VCaP (cell line): ENCODE data around the gene PTPRN2.

Experiments
- H3K27ac ChIP-seq: fragments of 450-650 bp; 2 replicates; pipeline ENCODE4 v1.5.1; 2017
- TF ChIP-seq, protein P1 (sequence below): fragments of 450-650 bp; conservative IDR thresholded peaks from 2 replicates; pipeline ENCODE4 v1.5.1; 2017; ENCODE audit warnings: mild to moderate bottlenecking, moderate library complexity

PTPRN2 gene

DNA sequence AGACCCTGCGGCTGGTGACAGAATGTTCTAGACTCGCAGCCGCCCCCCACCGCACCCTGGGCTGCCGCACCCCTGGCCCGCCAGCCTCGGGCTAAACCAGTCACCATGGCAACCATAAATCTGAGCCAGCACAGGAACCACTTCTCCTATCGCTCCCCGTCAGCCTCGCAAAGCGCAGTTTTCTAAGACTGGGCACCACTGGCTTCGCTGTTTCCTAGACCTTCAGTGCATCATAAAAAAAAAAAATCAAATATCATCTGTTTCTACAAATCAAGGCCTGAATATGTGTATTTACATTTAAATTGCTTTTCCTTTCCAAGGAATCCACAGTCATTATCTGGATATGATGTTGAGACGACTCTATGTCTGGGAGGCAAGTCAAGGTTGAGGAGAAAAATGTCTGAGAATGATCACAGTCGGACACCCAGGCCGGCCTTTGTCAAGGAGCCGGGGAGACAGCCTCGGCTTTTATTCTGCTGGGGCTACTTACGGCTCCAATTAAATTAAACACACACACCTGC is 99.9 kb downstream of the PTPRN2 start:
- TF ChIP-seq, protein P1, sequence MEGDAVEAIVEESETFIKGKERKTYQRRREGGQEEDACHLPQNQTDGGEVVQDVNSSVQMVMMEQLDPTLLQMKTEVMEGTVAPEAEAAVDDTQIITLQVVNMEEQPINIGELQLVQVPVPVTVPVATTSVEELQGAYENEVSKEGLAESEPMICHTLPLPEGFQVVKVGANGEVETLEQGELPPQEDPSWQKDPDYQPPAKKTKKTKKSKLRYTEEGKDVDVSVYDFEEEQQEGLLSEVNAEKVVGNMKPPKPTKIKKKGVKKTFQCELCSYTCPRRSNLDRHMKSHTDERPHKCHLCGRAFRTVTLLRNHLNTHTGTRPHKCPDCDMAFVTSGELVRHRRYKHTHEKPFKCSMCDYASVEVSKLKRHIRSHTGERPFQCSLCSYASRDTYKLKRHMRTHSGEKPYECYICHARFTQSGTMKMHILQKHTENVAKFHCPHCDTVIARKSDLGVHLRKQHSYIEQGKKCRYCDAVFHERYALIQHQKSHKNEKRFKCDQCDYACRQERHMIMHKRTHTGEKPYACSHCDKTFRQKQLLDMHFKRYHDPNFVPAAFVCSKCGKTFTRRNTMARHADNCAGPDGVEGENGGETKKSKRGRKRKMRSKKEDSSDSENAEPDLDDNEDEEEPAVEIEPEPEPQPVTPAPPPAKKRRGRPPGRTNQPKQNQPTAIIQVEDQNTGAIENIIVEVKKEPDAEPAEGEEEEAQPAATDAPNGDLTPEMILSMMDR = no peak

DNA sequence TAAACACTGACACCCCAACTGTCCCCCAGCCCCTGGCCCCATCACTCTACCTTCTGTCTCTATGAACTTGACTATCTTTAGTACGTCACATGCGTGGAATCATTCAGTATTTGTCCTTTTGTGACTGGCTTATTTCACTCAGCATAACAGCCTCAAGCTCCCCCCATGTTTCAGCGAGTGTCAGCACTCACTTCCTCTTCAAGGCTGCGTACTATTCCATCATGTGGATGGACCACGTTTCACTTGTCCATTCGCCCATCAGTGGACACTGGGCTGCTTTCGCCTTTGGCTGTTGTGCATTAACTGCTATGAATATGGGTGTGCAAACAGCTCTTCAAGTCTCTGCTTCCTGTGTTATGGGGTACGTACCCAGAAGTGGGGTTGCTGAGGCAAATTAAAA is 100.7 kb downstream of the PTPRN2 start:
- TF ChIP-seq, protein P1 = no peak
- no peak overlapping the region for H3K27ac ChIP-seq

More for the DNA sequence above, 99.9 kb downstream of the PTPRN2 start:
- H3K27ac ChIP-seq = no peak overlapping the region

DNA sequence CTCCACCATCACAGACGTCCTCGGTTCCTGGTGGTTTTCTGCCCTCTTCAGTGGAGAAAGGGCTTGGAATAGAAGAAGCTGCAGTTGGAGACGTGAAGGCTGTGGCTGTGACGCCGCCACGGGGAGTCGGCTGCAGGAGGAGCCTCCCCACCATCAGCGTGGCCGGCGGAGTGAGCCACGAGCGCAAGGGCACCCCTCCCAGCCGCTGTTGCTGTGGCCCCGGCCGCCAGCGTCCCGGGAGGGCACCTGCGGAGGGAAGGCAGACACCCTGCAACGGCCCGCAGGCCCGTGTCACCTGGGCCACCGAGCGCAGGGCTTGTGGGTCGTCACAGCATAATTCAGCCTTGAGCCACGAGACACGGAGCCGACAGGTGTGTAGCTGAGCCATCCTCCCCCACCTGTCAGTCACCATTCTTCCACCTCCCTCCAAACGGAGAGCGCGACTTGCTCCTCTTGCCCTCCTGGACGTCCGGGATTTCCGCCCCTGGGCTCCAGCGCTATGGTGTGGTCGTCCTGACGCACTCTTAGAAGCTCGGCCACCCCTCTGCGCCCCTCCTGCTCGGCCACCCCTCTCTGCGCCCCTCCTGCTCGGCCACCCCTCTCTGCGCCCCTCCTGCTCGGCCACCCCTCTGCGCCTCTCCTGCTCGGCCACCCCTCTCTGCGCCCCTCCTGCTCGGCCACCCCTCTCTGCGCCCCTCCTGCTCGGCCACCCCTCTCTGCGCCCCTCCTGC is 102.7 kb downstream of the PTPRN2 start:
- H3K27ac ChIP-seq = no peak overlapping the region
- TF ChIP-seq, protein P1 = no peak

DNA sequence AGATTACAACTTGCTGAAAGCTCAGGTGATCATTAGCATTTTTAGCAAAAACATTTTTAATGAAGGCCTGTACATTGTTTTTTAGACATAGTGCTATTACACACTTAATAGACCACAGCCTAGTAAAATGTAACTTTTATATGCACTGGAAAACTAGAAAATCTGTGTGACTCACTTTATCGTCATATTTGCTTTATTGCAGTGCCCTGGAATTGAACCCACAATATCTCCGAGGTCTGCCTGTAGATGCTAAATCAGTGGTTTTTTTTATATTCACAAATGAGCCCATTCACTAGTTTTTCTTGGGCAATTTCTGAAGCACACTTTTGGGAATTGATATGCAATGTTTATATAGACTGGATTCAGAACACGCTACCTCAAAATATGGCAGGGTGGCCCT is 105.1 kb downstream of the PTPRN2 start:
- H3K27ac ChIP-seq = no peak overlapping the region
- TF ChIP-seq, protein P1 = no peak

DNA sequence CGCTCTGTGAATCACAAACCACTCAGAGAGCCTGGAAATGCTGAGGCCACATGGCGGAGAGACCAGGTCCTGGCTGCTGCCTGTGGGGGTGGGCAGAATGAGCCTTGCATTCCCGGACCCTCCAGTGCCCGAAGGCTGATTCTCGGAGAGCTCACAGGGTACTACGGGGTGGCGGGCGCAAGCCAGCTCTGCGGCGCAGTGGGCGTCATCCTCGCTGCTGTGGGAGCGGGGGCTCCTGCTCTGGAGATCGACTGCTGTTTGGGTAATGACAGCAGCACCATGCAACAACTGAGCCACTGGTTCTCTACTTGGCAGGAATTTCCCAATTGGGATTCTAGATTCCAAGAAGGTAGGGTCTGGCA is 108.0 kb downstream of the PTPRN2 start:
- no peak overlapping the region for H3K27ac ChIP-seq
- TF ChIP-seq, protein P1 = no peak

DNA sequence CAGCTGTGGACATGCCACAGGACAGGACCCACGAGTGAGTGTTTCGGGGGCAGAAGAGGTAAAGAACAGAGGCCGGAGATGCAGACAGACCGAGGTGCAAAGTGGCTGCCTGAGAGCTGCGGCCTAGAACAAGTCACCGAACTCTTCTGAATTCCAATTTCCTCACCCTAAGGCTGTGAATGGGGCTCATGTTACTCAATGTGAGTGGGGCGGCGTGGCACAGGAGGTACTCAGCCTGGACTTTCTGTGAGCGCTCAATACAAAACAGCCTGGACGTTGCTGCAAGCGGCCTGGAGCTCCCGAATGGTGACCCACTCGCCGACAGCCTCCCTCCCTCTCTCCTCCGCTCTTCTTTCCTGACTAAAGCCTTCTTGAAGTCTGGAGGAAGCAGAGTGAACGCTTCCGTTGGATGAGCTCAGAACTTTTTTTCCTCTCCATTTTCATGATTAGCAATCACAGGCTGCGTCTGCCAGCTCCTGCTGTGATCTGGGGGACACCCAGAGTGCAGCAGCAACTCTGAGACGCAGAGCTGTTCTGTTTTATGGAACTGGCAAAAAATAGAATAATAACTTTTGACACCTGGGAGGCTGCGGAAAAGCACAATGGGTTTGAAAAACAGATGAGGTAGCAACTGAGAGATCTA is 108.5 kb downstream of the PTPRN2 start:
- TF ChIP-seq, protein P1 = no peak
- H3K27ac ChIP-seq = no peak overlapping the region

DNA sequence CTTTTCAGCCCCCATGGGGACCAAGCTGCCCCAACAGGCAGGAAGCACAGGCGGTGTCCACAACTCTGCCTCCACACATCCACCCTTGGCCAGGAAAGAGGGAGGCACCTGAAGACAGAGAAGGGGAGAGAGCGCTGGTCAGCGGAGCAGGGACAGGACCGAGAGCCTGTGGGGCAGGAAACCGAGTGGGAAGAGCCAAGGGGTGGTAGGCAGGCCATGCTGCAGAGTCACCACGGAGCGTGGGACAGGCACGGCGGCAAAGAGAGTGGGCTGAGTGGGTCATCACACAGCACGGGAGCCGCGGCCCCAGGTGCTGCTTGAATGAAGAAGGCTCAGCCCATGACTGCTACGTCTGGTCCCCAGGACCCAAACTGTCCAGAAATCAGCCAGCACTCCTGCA is 109.8 kb downstream of the PTPRN2 start:
- TF ChIP-seq, protein P1 = no peak

More for the DNA sequence above, 109.8 kb downstream of the PTPRN2 start:
- no peak overlapping the region for H3K27ac ChIP-seq
